CD14-positive monocyte (primary cell): ENCODE data around the gene MICU1. TPM values are rescaled to one million over a fixed set of nuclear protein-coding genes. Genes with fewer than 3 reads are reported as not detected.

ENCODE experiments used
- DNase-seq, 3 donors: peaks; one replicate each; pipeline ENCODE4 v3.0.0-alpha.2; 2011 to 2022
- H2AFZ ChIP-seq: 2 replicates; pipeline ENCODE4 v1.6.0; 2012; ENCODE audit warnings: mild to moderate bottlenecking, low read depth, low read length, inconsistent platforms; ENCODE audit not compliant: insufficient read depth, poor library complexity, severe bottlenecking
- H3K27ac ChIP-seq, 2 donors: 1 replicate in 1 of 2; 2 replicates in 1 of 2; pipeline ENCODE4 v1.5.1; 2012 to 2013; ENCODE audit warnings: low read length in 2 of 2, control low read depth in 1 of 2, inconsistent platforms in 1 of 2, low read depth in 1 of 2, mild to moderate bottlenecking in 1 of 2
- H3K27me3 ChIP-seq, 2 donors: one replicate each; pipeline versions ENCODE4 v1.6.0 to v1.6.1; 2011 to 2013; ENCODE audit warnings: low read length in 2 of 2; ENCODE audit not compliant: control insufficient read depth in 2 of 2, insufficient read depth in 2 of 2
- H3K36me3 ChIP-seq, 2 donors: replicated peaks in 1 of 2; 1 replicate in 1 of 2; 2 replicates in 1 of 2; pipeline versions ENCODE4 v1.5.1 to v1.6.1; 2012 to 2013; ENCODE audit warnings: low read length in 2 of 2, control low read depth in 1 of 2, inconsistent platforms in 1 of 2, mild to moderate bottlenecking in 1 of 2; ENCODE audit not compliant: insufficient read depth in 2 of 2, control insufficient read depth in 1 of 2
- H3K4me1 ChIP-seq, 2 donors: 1 replicate in 1 of 2; 2 replicates in 1 of 2; pipeline versions ENCODE4 v1.5.1 to v1.6.1; 2012 to 2013; ENCODE audit warnings: low read length in 2 of 2, control low read depth in 1 of 2, inconsistent platforms in 1 of 2, mild to moderate bottlenecking in 1 of 2, moderate library complexity in 1 of 2; ENCODE audit not compliant: insufficient read depth in 2 of 2, control insufficient read depth in 1 of 2
- H3K4me2 ChIP-seq: replicated peaks from 2 replicates; pipeline ENCODE3; 2012; ENCODE audit warnings: low read length, moderate library complexity, mild to moderate bottlenecking; ENCODE audit not compliant: poor library complexity, severe bottlenecking; ENCODE audit errors: extremely low read depth
- H3K4me3 ChIP-seq, 3 experiments: fragments of 200-600 bp in 1 of 3; sonication (generic) in 1 of 3; replicated peaks in 1 of 3; 1 replicate in 2 of 3; 2 replicates in 1 of 3; pipeline ENCODE4 v1.5.1; 2011 to 2013; ENCODE audit warnings: low read length in 3 of 3, mild to moderate bottlenecking in 3 of 3, control low read depth in 2 of 3, low read depth in 2 of 3, inconsistent platforms in 1 of 3, moderate library complexity in 1 of 3
- H3K79me2 ChIP-seq: 2 replicates; pipeline ENCODE4 v1.6.0; 2012; ENCODE audit warnings: mild to moderate bottlenecking, control low read depth, inconsistent platforms, low read length, moderate library complexity; ENCODE audit not compliant: insufficient read depth
- H3K9ac ChIP-seq: 2 replicates; pipeline ENCODE4 v1.6.0; 2017; ENCODE audit warnings: low read length, mild to moderate bottlenecking; ENCODE audit not compliant: insufficient read depth, poor library complexity, severe bottlenecking
- H3K9me3 ChIP-seq, 2 donors: replicated peaks in 1 of 2; 1 replicate in 1 of 2; 2 replicates in 1 of 2; pipeline versions ENCODE4 v1.5.1 to v1.6.1; 2012 to 2013; ENCODE audit warnings: low read length in 2 of 2, control low read depth in 1 of 2; ENCODE audit not compliant: control insufficient read depth in 1 of 2, insufficient read depth in 1 of 2
- H4K20me1 ChIP-seq: 2 replicates; pipeline ENCODE4 v1.6.0; 2012; ENCODE audit warnings: mild to moderate bottlenecking, low read length, control low read depth, moderate library complexity; ENCODE audit not compliant: insufficient read depth
- H3K27ac Mint-ChIP-seq, 7 donors: one replicate each; pipeline ENCODE4 v1.8.0; 2020; ENCODE audit warnings: mild to moderate bottlenecking in 7 of 7, mixed read lengths in 7 of 7, moderate library complexity in 6 of 7, inconsistent platforms in 2 of 7
- H3K27me3 Mint-ChIP-seq, 3 donors: one replicate each; pipeline ENCODE4 v1.8.0; 2021 to 2022; ENCODE audit warnings: low read depth in 3 of 3, mild to moderate bottlenecking in 3 of 3, mixed read lengths in 3 of 3, moderate library complexity in 3 of 3, inconsistent platforms in 1 of 3
- H3K36me3 Mint-ChIP-seq, 2 donors: one replicate each; pipeline ENCODE4 v1.8.0; 2020; ENCODE audit warnings: mixed read lengths in 2 of 2, inconsistent platforms in 1 of 2, mild to moderate bottlenecking in 1 of 2
- H3K4me1 Mint-ChIP-seq: one replicate; pipeline ENCODE4 v1.8.0; 2020; ENCODE audit warnings: mild to moderate bottlenecking, mixed read lengths
- H3K4me3 Mint-ChIP-seq, 2 donors: one replicate each; pipeline ENCODE4 v1.8.0; 2020; ENCODE audit warnings: mild to moderate bottlenecking in 2 of 2, mixed read lengths in 2 of 2, moderate library complexity in 1 of 2
- H3K9me3 Mint-ChIP-seq, 7 donors: one replicate each; pipeline ENCODE4 v1.8.0; 2020 to 2022; ENCODE audit warnings: mixed read lengths in 7 of 7, mild to moderate bottlenecking in 6 of 7, moderate library complexity in 6 of 7, inconsistent platforms in 2 of 7
- CTCF ChIP-seq: fragments of 200-600 bp; IDR thresholded peaks from one replicate; pipeline ENCODE4 v1.8.0; 2022; ENCODE audit warnings: antibody characterized with exemption, mild to moderate bottlenecking
- WGBS: methylation state at CpG from one replicate; pipeline ENCODE4 v1.1.5; 2013; ENCODE audit warnings: missing lambda C conversion rate; ENCODE audit not compliant: insufficient coverage; 5-methylcytosine and 5-hydroxymethylcytosine counted together
- intact Hi-C, 2 donors: fragments of 100-400 bp; cut with micrococcal nuclease; formaldehyde crosslinking; loops; one replicate each; pipeline versions ENCODE4 v1.15.0 to v1.15.1; 2023
- polyA plus RNA-seq, 3 donors: library from polyadenylated mRNA; depleted of rRNA in 1 of 3; unstranded in 2 of 3; stranded (reverse) in 1 of 3; fragments of 300-500 nt in 2 of 3; fragments of >200 nt in 1 of 3; fragmentation: Illumina TruSeq in 2 of 3; gene quantifications; 1 replicate in 2 of 3; 2 replicates in 1 of 3; pipeline ENCODE4 v1.2.3, GENCODE V29; 2012 to 2021

Gene MICU1
- polyA plus RNA-seq, 3 donors = 51.1 to 76.4 (median 51.7) TPM

DNA sequence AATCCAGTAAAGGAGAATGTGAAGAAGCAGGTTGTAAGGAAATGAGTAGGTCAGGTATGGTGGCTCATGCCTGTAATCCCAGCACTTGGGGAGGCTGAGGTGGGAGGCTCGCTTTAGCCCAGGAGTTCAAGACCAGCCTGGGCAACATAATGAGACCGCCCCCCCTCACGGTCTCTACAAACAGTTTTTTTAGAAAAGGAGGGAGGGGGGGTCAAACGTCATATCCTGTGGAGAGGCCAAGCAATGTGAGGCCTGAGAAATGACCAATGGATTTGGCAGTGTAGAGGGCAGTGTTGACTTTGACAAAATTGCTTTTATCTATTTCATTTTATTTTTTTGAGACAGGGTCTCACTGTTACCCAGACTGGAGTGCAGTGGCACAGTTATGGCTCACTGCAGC lies 268.9 kb downstream of the MICU1 start:
- Mint-ChIP-seq H3K4me3 (no peak overlapping the region), H3K27ac (no peak overlapping the region), H3K36me3 (peaks cover 12 to 13% of the 10 kb centered on the region in 2 donors), H3K9me3 (no peaks in the 10 kb centered on the region), H3K27me3 (peaks cover 0 to 2% (median 1%) of the 10 kb centered on the region in 3 donors), H3K4me1 (peaks cover 26% of the 10 kb centered on the region)
- H3K9ac ChIP-seq = no peak overlapping the region
- no peak overlapping the region for H3K27ac ChIP-seq
- peaks cover 26% of the 10 kb centered on the region for H4K20me1 ChIP-seq
- no peak overlapping the region for H2AFZ ChIP-seq
- WGBS = 93% methylated on average over 3 of the region's 4 CpGs
- TF ChIP-seq CTCF = no peak
- H3K4me1 ChIP-seq = peaks cover 19 to 23% of the 10 kb centered on the region in 2 donors
- no peak overlapping the region for H3K4me2 ChIP-seq
- no peaks in the 10 kb centered on the region for H3K27me3 ChIP-seq
- no peak overlapping the region for H3K4me3 ChIP-seq
- no peaks in the 10 kb centered on the region for H3K9me3 ChIP-seq
- H3K36me3 ChIP-seq = peaks cover 0 to 11% of the 10 kb centered on the region in 2 donors
- intact Hi-C loops = no loop called here
- DNase-seq = no peak
- peaks cover 25% of the 10 kb centered on the region for H3K79me2 ChIP-seq

DNA sequence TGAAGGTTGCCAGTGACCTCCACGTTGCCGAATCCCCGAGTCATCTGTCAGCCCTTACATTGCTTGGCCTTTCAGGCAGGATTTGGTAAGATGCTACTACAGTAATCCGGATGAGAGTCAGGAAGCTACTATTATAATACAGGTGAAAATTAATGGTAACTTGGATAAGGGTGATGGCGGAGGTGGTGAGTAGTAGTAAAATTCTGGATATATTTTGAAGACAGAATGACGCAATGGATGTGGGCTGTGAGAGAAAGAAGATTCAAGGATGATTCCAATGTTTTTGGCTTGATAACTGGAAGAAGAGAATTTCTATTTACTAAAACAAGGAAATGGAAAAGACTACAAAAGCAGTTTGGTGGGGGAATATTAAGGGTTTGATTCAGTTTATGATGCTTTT lies 269.8 kb downstream of the MICU1 start:
- Mint-ChIP-seq H3K27ac (peak overlapping the region in 1 of 7 donors; percentile 61), H3K4me3 (no peak overlapping the region), H3K9me3 (no peaks in the 10 kb centered on the region), H3K27me3 (peaks cover 0 to 2% (median 1%) of the 10 kb centered on the region in 3 donors), H3K36me3 (peaks cover 19 to 21% of the 10 kb centered on the region in 2 donors), H3K4me1 (peaks cover 33% of the 10 kb centered on the region)
- peaks cover 34% of the 10 kb centered on the region for H3K79me2 ChIP-seq
- H4K20me1 ChIP-seq = peaks cover 35% of the 10 kb centered on the region
- 95% methylated on average over 4 of the region's 6 CpGs for WGBS
- H3K27ac ChIP-seq = no peak overlapping the region
- intact Hi-C loops = no loop called here
- no peaks in the 10 kb centered on the region for H3K27me3 ChIP-seq
- no peak overlapping the region for H3K4me3 ChIP-seq
- peaks cover 0 to 20% of the 10 kb centered on the region in 2 donors for H3K36me3 ChIP-seq
- H3K9me3 ChIP-seq = no peaks in the 10 kb centered on the region
- no peak overlapping the region for H2AFZ ChIP-seq
- peaks cover 19 to 23% of the 10 kb centered on the region in 2 donors for H3K4me1 ChIP-seq
- DNase-seq = no peak
- H3K4me2 ChIP-seq = no peak overlapping the region
- TF ChIP-seq CTCF = no peak
- H3K9ac ChIP-seq = no peak overlapping the region
